H1 (cell line): ENCODE results near the gene CHSY3. TPM values are rescaled to one million over a fixed set of nuclear protein-coding genes. Genes with fewer than 3 reads are reported as not detected.
A peak's percentile ranks its signal among the peaks of the same experiment; 100 is the strongest.

Experiments
- ASH2L ChIP-seq: fragments of 200-600, 300-600 bp; sonication (generic); IDR thresholded peaks from one replicate; pipeline ENCODE4 v1.7.1; 2017; ENCODE audit warnings: low read length
- BCL11A ChIP-seq, 2 experiments: IDR thresholded peaks; one replicate each; pipeline ENCODE4 v1.6.1; 2011; ENCODE audit warnings: low read depth in 2 of 2, low read length in 2 of 2, mild to moderate bottlenecking in 2 of 2
- BRCA1 ChIP-seq: IDR thresholded peaks from 2 replicates; pipeline ENCODE4 v1.6.1; 2012; ENCODE audit warnings: low read depth, low read length, improper control_type of control experiment
- CBX8 ChIP-seq: fragments of 300-800, 300-1000 bp; sonication (generic); IDR thresholded peaks from 2 replicates; pipeline ENCODE4 v1.7.1; 2016; ENCODE audit warnings: low read depth, low read length, borderline replicate concordance
- EZH2 ChIP-seq: fragments of 200-600 bp; sonication (generic); IDR thresholded peaks from 2 replicates; pipeline ENCODE4 v1.7.1; 2012; ENCODE audit warnings: low read depth, mild to moderate bottlenecking, moderate library complexity, low read length, inconsistent platforms; ENCODE audit not compliant: severe bottlenecking
- HDAC2 ChIP-seq, 2 experiments: fragments of 300-600 bp in 1 of 2; sonication (generic) in 1 of 2; IDR thresholded peaks; 2 replicates each; pipeline ENCODE4 v1.6.1; 2011 to 2012; ENCODE audit warnings: low read depth in 2 of 2, low read length in 2 of 2, mild to moderate bottlenecking in 2 of 2, moderate library complexity in 2 of 2, borderline replicate concordance in 1 of 2, inconsistent platforms in 1 of 2
- HDAC6 ChIP-seq: IDR thresholded peaks from one replicate; pipeline ENCODE4 v1.7.1; 2012; ENCODE audit warnings: low read depth, mild to moderate bottlenecking, inconsistent platforms, low read length, moderate library complexity
- JUN ChIP-seq: IDR thresholded peaks from 2 replicates; pipeline ENCODE4 v1.6.1; 2011; ENCODE audit warnings: low read depth, mild to moderate bottlenecking, improper control_type of control experiment, low read length
- POLR2AphosphoS5 ChIP-seq: IDR thresholded peaks from 2 replicates; pipeline ENCODE4 v1.6.1; 2011; ENCODE audit warnings: low read depth, low read length
- RAD21 ChIP-seq, 2 experiments: IDR thresholded peaks in 1 of 2; conservative IDR thresholded peaks in 1 of 2; 2 replicates each; pipeline ENCODE4 v1.6.1; 2011; ENCODE audit warnings: low read depth in 2 of 2, low read length in 2 of 2, improper control_type of control experiment in 1 of 2, inconsistent platforms in 1 of 2, mild to moderate bottlenecking in 1 of 2, moderate library complexity in 1 of 2
- RNF2 ChIP-seq: fragments of 200-900, 300-1000 bp; sonication (generic); IDR thresholded peaks from 2 replicates; pipeline ENCODE4 v1.7.1; 2016; ENCODE audit warnings: borderline replicate concordance, low read depth, mild to moderate bottlenecking, antibody characterized with exemption, low read length; ENCODE audit not compliant: poor library complexity, severe bottlenecking; ENCODE audit errors: missing control alignments
- RXRA ChIP-seq: IDR thresholded peaks from 2 replicates; pipeline ENCODE4 v1.6.1; 2011; ENCODE audit warnings: low read depth, mild to moderate bottlenecking, low read length, moderate library complexity; ENCODE audit not compliant: insufficient read depth
- SIX5 ChIP-seq: IDR thresholded peaks from 2 replicates; pipeline ENCODE4 v1.6.1; 2011; ENCODE audit warnings: mild to moderate bottlenecking, low read depth, low read length
- SRF ChIP-seq: IDR thresholded peaks from 2 replicates; pipeline ENCODE4 v1.6.1; 2011; ENCODE audit warnings: mild to moderate bottlenecking, low read depth, low read length, moderate library complexity
- polyA plus RNA-seq, 7 experiments: library from polyadenylated mRNA; depleted of rRNA in 3 of 7; stranded (reverse) in 5 of 7; unstranded in 2 of 7; fragments of >200 nt in 5 of 7; fragments of 200-250 nt in 2 of 7; gene quantifications; 1 replicate in 5 of 7; 2 replicates in 1 of 7; 4 replicates in 1 of 7; pipeline versions ENCODE4 v1.2.1 to v1.2.3, GENCODE V29; 2011 to 2013; ENCODE audit warnings: missing spikeins in 2 of 7, mixed read lengths in 2 of 7
- total RNA-seq: library from RNA; stranded (reverse); fragmentation: NEBNext Ultra II Directional; extraction: Animal tissue kit (Norgen Biotek cat#: 25700); gene quantifications from 2 replicates; pipeline ENCODE4 v1.2.1, GENCODE V29; 2021
- TF ChIP-seq, protein P1 (sequence below), 3 experiments: IDR thresholded peaks; 1 replicate in 2 of 3; 2 replicates in 1 of 3; pipeline versions ENCODE4 v1.5.1 to v1.6.1; 2011; ENCODE audit warnings: low read length in 3 of 3, mild to moderate bottlenecking in 3 of 3, inconsistent platforms in 2 of 3, low read depth in 1 of 3, moderate library complexity in 1 of 3; ENCODE audit not compliant: insufficient read depth in 1 of 3; ENCODE audit errors: control extremely low read depth in 1 of 3

CHSY3 gene
- total and polyA plus RNA-seq, 2 of the 8 experiments (the other 6 are each of a cell fraction or from before 2014, with no cell fraction given), result 0.24 to 1.8 TPM

DNA sequence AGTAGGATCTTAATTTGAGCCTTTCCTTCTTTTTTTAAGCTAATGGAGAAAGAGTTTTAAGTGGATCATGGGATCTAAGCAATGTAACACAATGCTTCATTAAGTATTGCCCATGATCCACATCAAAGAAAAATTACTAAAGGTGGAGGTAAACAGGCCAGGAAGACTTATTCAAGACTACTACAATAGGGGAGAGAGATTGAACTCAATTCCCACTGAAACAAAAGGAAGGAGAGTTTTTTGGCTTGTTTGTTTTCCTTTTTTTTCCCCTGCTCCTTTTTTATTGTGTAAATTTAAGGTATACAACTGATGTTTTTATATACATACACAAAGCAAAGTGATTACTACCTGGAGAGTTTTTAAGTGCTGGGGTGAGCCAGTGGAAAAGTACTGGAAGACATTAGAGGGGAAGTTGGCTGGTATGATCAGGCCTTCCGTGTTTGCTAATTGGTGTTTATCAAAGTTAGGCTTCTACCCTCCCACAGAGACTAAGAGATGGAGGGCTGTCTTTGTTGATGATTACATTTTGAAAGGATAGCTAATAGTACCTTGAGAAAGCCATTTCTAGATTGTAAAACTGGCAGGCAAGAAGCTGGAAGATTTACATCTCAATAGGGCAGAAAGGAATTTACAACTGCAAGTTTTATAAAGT lies 262.7 kb downstream of the CHSY3 start (continued):
- TF ChIP-seq EZH2 (no peak), JUN (no peak), RNF2 (no peak), HDAC6 (no peak), SRF (no peak), RAD21 (IDR thresholded peaks at IDR 0.05 in 1 of 2, conservative IDR thresholded peaks at IDR 0.05 in 1 of 2; ENCODE audit: low read depth in 2 of 2, low read length in 2 of 2) (no peak), CBX8 (no peak), RXRA (no peak), BCL11A (IDR thresholded peaks at IDR 0.05; ENCODE audit: low read depth in 2 of 2, low read length in 2 of 2) (no peak), POLR2AphosphoS5 (no peak), HDAC2 (IDR thresholded peaks at IDR 0.05; ENCODE audit: borderline replicate concordance in 1 of 2, low read depth in 2 of 2, low read length in 2 of 2) (peak in 1 of 2 experiments; percentile 43; a peak in 2 of 4 replicates), BRCA1 (no peak), SIX5 (no peak), ASH2L (peak; percentile 30)
- TF ChIP-seq, protein P1, sequence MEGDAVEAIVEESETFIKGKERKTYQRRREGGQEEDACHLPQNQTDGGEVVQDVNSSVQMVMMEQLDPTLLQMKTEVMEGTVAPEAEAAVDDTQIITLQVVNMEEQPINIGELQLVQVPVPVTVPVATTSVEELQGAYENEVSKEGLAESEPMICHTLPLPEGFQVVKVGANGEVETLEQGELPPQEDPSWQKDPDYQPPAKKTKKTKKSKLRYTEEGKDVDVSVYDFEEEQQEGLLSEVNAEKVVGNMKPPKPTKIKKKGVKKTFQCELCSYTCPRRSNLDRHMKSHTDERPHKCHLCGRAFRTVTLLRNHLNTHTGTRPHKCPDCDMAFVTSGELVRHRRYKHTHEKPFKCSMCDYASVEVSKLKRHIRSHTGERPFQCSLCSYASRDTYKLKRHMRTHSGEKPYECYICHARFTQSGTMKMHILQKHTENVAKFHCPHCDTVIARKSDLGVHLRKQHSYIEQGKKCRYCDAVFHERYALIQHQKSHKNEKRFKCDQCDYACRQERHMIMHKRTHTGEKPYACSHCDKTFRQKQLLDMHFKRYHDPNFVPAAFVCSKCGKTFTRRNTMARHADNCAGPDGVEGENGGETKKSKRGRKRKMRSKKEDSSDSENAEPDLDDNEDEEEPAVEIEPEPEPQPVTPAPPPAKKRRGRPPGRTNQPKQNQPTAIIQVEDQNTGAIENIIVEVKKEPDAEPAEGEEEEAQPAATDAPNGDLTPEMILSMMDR (IDR thresholded peaks at IDR 0.05; ENCODE audit: control extremely low read depth in 1 of 3, insufficient read depth in 1 of 3, low read depth in 1 of 3, low read length in 3 of 3), result no peak
